MCF 10A (cell line): ENCODE measurements around the gene HIVEP1. TPM values are rescaled to one million over a fixed set of nuclear protein-coding genes. Genes with fewer than 3 reads are reported as not detected.

Source experiments
- BruUV-seq: library from RNA; stranded (reverse); fragments of 400-500 nt; replicated peaks from 2 replicates; lab custom pipeline; 2021; lab: Mats Ljungman, UMichigan
- CTCF ChIA-PET: fragments of 300-600 bp; sonication (Branson Sonifier 250); formaldehyde crosslinking; extraction: SDS; loops from one replicate; lab custom pipeline; 2021; ENCODE audit warnings: antibody characterized with exemption, inconsistent platforms; lab: Yijun Ruan, JAX
- POLR2A ChIA-PET: fragments of 300-600, 350-650 bp; sonication (Branson Sonifier 250); formaldehyde crosslinking; extraction: SDS; loops from one replicate; lab custom pipeline; 2020; ENCODE audit warnings: antibody characterized with exemption, inconsistent platforms; lab: Yijun Ruan, JAX
- DNase-seq: peaks from one replicate; pipeline ENCODE4 v3.0.0-alpha.2; 2018; ENCODE audit not compliant: unreplicated experiment
- H3K27ac Mint-ChIP-seq: one replicate; pipeline ENCODE4 v1.8.0; 2022; ENCODE audit warnings: mild to moderate bottlenecking, low read depth, mixed read lengths; ENCODE audit not compliant: unreplicated experiment
- H3K27me3 Mint-ChIP-seq: one replicate; pipeline ENCODE4 v1.8.0; 2022; ENCODE audit warnings: mixed read lengths; ENCODE audit not compliant: insufficient read depth, unreplicated experiment
- H3K36me3 Mint-ChIP-seq: one replicate; pipeline ENCODE4 v1.8.0; 2022; ENCODE audit warnings: mild to moderate bottlenecking, moderate library complexity, mixed read lengths; ENCODE audit not compliant: insufficient read depth, unreplicated experiment
- H3K4me1 Mint-ChIP-seq: one replicate; pipeline ENCODE4 v1.8.0; 2022; ENCODE audit warnings: mixed read lengths; ENCODE audit not compliant: insufficient read depth, unreplicated experiment
- H3K4me3 Mint-ChIP-seq: one replicate; pipeline ENCODE4 v1.8.0; 2022; ENCODE audit warnings: mild to moderate bottlenecking, moderate library complexity, mixed read lengths; ENCODE audit not compliant: unreplicated experiment
- H3K9me3 Mint-ChIP-seq: one replicate; pipeline ENCODE4 v1.8.0; 2022; ENCODE audit warnings: mixed read lengths; ENCODE audit not compliant: unreplicated experiment
- intact Hi-C: fragments of 100-400 bp; cut with micrococcal nuclease; formaldehyde crosslinking; loops from 2 replicates; pipeline ENCODE4 v1.14.1; 2022
- total RNA-seq: library from RNA; stranded (reverse); gene quantifications from 2 replicates; pipeline ENCODE4 v1.2.3, GENCODE V29; 2022
- TF ChIP-seq, protein P1 (sequence below): fragments of 200-600 bp; IDR thresholded peaks from one replicate; pipeline ENCODE4 v1.8.0; 2022; ENCODE audit warnings: antibody characterized with exemption, mild to moderate bottlenecking; ENCODE audit not compliant: unreplicated experiment

Gene HIVEP1
- total RNA-seq, 1 experiment from 2014 or later = 19.1 TPM

DNA sequence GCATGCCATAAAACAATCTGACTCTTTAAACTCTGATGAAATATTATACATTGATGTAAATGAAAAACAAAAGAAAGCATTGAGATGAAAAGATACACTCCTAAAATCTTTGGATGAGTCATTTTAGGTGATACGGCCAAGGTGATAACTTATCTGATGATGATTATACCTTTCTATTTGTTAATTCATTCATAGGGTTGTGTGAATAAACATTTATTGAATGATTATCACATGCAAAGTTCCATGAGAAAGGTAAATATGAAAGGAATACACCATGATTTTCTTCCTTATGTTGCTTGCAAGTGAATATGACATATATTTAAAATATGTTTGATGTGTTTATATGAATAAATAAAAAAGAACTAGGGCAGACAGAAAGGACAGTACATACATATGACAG, 15.4 kb upstream of the HIVEP1 start:
- BruUV-seq = no TSS peak
- H3K4me1 Mint-ChIP-seq = no peaks in the 10 kb centered on the region
- TF ChIP-seq, protein P1, sequence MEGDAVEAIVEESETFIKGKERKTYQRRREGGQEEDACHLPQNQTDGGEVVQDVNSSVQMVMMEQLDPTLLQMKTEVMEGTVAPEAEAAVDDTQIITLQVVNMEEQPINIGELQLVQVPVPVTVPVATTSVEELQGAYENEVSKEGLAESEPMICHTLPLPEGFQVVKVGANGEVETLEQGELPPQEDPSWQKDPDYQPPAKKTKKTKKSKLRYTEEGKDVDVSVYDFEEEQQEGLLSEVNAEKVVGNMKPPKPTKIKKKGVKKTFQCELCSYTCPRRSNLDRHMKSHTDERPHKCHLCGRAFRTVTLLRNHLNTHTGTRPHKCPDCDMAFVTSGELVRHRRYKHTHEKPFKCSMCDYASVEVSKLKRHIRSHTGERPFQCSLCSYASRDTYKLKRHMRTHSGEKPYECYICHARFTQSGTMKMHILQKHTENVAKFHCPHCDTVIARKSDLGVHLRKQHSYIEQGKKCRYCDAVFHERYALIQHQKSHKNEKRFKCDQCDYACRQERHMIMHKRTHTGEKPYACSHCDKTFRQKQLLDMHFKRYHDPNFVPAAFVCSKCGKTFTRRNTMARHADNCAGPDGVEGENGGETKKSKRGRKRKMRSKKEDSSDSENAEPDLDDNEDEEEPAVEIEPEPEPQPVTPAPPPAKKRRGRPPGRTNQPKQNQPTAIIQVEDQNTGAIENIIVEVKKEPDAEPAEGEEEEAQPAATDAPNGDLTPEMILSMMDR = no peak
- H3K36me3 Mint-ChIP-seq = no peaks in the 10 kb centered on the region
- H3K9me3 Mint-ChIP-seq = no peaks in the 10 kb centered on the region
- no peak overlapping the region for H3K27ac Mint-ChIP-seq
- CTCF ChIA-PET = no interaction called here
- H3K27me3 Mint-ChIP-seq = no peaks in the 10 kb centered on the region
- DNase-seq = no peak
- H3K4me3 Mint-ChIP-seq = no peak overlapping the region
- intact Hi-C loops = no loop called here
- POLR2A ChIA-PET = interaction anchor here (0.7 kb wide), 1 partner anchor 105 kb away, joined by 3 read pairs; no protein-coding TSS in a partner anchor

DNA sequence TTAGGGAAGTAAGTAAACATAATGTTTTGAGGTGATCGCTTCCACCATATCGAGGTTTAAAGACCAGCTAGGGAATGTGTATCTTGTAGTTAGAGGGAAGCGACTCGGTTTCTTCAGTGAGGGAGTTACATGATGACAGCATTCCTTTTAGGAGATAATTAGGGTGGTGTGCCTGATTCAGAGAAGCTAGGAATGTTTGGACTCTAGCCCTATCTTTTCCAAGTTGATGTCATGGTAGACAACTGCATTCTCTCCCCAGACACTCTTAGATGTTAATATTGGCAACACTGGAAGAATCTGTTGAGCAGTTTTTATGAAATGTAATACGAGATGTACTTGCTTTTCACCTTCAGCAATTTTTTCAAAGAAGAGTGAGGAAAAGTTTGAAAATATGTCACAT, 12.9 kb upstream of the HIVEP1 start:
- Mint-ChIP-seq H3K27me3 (no peaks in the 10 kb centered on the region), H3K36me3 (no peaks in the 10 kb centered on the region), H3K9me3 (no peaks in the 10 kb centered on the region), H3K4me3 (no peak overlapping the region), H3K27ac (no peak overlapping the region), H3K4me1 (no peaks in the 10 kb centered on the region)
- DNase-seq = no peak
- intact Hi-C loops = no loop called here
- BruUV-seq = no TSS peak
- CTCF ChIA-PET = no interaction called here
- POLR2A ChIA-PET = no interaction called here
- TF ChIP-seq, protein P1 = no peak

DNA sequence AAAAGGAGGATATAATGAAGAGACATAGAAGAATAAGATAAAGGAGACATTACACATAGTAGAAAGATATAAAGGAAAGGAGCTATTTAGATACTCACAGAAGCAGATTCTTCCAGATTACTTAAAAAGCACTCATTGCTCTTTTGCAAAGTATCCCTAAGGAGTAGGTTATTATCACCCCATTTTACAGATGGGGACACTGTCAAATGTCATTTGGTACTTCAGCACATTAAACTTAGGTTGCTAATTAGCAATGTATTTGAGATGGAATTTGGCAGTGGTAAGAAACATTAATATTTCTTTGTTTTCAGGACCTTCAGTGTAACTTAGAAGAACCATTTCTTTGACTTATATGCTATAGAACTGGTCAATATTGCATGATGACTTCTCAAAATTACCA, 11.9 kb upstream of the HIVEP1 start:
- intact Hi-C loops = no loop called here
- Mint-ChIP-seq H3K4me3 (no peak overlapping the region), H3K36me3 (no peaks in the 10 kb centered on the region), H3K27ac (no peak overlapping the region), H3K9me3 (no peaks in the 10 kb centered on the region), H3K27me3 (no peaks in the 10 kb centered on the region), H3K4me1 (no peaks in the 10 kb centered on the region)
- BruUV-seq = no TSS peak
- POLR2A ChIA-PET = interaction anchor here (1.2 kb wide), 1 partner anchor 10 kb away, joined by 4 read pairs; no protein-coding TSS in a partner anchor
- CTCF ChIA-PET = no interaction called here
- DNase-seq = no peak
- TF ChIP-seq, protein P1 = no peak

DNA sequence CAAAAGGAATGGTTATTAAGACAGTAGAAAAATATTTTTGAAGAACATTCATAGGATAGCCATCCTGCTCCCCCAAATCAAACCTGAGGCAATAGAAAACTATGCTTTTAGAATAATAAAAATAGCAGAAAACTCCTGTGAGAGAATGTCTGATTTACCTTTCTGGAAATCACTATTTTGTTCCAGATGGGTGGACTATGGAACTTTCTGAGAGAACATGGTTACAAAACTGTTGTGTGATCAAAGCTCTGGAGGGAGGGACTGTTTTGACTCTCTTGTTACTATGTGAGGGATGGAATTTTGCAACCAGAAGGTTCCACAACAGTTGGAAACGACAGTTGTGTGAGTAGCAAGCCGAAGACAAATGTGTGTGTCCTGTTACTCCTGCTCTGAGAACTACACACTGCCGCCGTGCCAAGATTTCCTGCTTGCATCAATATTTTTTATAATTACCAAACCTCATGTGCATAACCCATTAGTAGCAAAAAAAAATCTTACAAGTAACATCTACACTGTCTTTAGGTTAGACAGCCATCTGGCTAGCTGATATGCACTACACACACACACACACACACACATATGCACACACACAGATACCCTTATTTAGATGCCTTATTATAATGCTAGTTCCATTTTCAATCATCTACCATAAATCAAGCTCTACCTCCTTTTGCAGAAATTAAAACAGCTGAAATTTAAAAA, 11.0 kb upstream of the HIVEP1 start:
- intact Hi-C loops = no loop called here
- H3K36me3 Mint-ChIP-seq = no peaks in the 10 kb centered on the region
- no peaks in the 10 kb centered on the region for H3K4me1 Mint-ChIP-seq
- BruUV-seq = no TSS peak
- CTCF ChIA-PET = interaction anchor here (0.9 to 1.0 kb wide), 2 partner anchors 14 to 76 kb away, joined by 4 read pairs; no protein-coding TSS in a partner anchor
- H3K27ac Mint-ChIP-seq = no peak overlapping the region
- DNase-seq = no peak
- no peaks in the 10 kb centered on the region for H3K9me3 Mint-ChIP-seq
- POLR2A ChIA-PET = interaction anchor here (0.9 to 1.1 kb wide), 2 partner anchors 13 to 298 kb away, joined by 3 read pairs; no protein-coding TSS in a partner anchor
- no peak overlapping the region for H3K4me3 Mint-ChIP-seq
- TF ChIP-seq, protein P1 = no peak
- H3K27me3 Mint-ChIP-seq = no peaks in the 10 kb centered on the region
